Liver (tissue), 9 donors: Measurements from ENCODE around the gene LRRC2. TPM values are rescaled to one million over a fixed set of nuclear protein-coding genes. Genes with fewer than 3 reads are reported as not detected.

Source experiments
- DNase-seq: peaks from one replicate; pipeline ENCODE4 v3.0.0-alpha.2; 2017; ENCODE audit warnings: low spot score
- H3K27ac ChIP-seq, 2 donors: one replicate each; pipeline ENCODE4 v1.7.0; 2013; ENCODE audit warnings: inconsistent platforms in 2 of 2, low read length in 2 of 2, control low read depth in 1 of 2, low read depth in 1 of 2, mild to moderate bottlenecking in 1 of 2
- H3K27me3 ChIP-seq, 4 donors: one replicate each; pipeline versions ENCODE4 v1.6.1 to v1.7.0; 2013; ENCODE audit warnings: low read length in 3 of 4, inconsistent platforms in 1 of 4, mild to moderate bottlenecking in 1 of 4, moderate library complexity in 1 of 4; ENCODE audit not compliant: control insufficient read depth in 4 of 4, insufficient read depth in 4 of 4
- H3K36me3 ChIP-seq, 4 donors: one replicate each; pipeline versions ENCODE4 v1.6.1 to v1.7.0; 2013; ENCODE audit warnings: low read length in 3 of 4, mild to moderate bottlenecking in 3 of 4, low read depth in 1 of 4, moderate library complexity in 1 of 4; ENCODE audit not compliant: control insufficient read depth in 4 of 4, insufficient read depth in 3 of 4
- H3K4me1 ChIP-seq, 4 donors: one replicate each; pipeline versions ENCODE4 v1.6.1 to v1.7.0; 2013; ENCODE audit warnings: low read length in 3 of 4, mild to moderate bottlenecking in 3 of 4, moderate library complexity in 1 of 4; ENCODE audit not compliant: control insufficient read depth in 4 of 4, insufficient read depth in 4 of 4
- H3K4me3 ChIP-seq, 3 donors: one replicate each; pipeline versions ENCODE4 v1.6.1 to v1.7.0; 2013; ENCODE audit warnings: low read length in 3 of 3, control low read depth in 1 of 3, low read depth in 1 of 3, mild to moderate bottlenecking in 1 of 3
- H3K9ac ChIP-seq, 2 donors: one replicate each; pipeline ENCODE4 v1.7.0; 2013; ENCODE audit warnings: low read length in 2 of 2, mild to moderate bottlenecking in 2 of 2, moderate library complexity in 2 of 2, control low read depth in 1 of 2, low read depth in 1 of 2
- H3K9me3 ChIP-seq, 4 donors: one replicate each; pipeline versions ENCODE4 v1.6.1 to v1.7.0; 2013; ENCODE audit warnings: low read length in 3 of 4; ENCODE audit not compliant: control insufficient read depth in 4 of 4
- EGR1 ChIP-seq, 2 donors: IDR thresholded peaks; 2 replicates each; pipeline ENCODE4 v1.6.1; 2016 to 2018; ENCODE audit warnings: antibody characterized with exemption in 2 of 2, low read depth in 2 of 2
- FOXA1 ChIP-seq: IDR thresholded peaks from 2 replicates; pipeline ENCODE4 v1.6.1; 2016; ENCODE audit warnings: antibody characterized with exemption
- FOXA2 ChIP-seq: IDR thresholded peaks from 2 replicates; pipeline ENCODE4 v1.6.1; 2016; ENCODE audit warnings: antibody characterized with exemption
- GABPA ChIP-seq, 2 donors: IDR thresholded peaks in 1 of 2; conservative IDR thresholded peaks in 1 of 2; 2 replicates each; pipeline ENCODE4 v1.6.1; 2016; ENCODE audit warnings: antibody characterized with exemption in 2 of 2, mild to moderate bottlenecking in 1 of 2, moderate library complexity in 1 of 2
- HNF4A ChIP-seq, 2 donors: conservative IDR thresholded peaks; 2 replicates each; pipeline ENCODE4 v1.6.1; 2016; ENCODE audit warnings: antibody characterized with exemption in 2 of 2, mild to moderate bottlenecking in 2 of 2
- HNF4G ChIP-seq: IDR thresholded peaks from 2 replicates; pipeline ENCODE4 v1.6.1; 2016; ENCODE audit warnings: antibody characterized with exemption
- JUND ChIP-seq, 2 donors: IDR thresholded peaks; 2 replicates each; pipeline ENCODE4 v1.6.1; 2016; ENCODE audit warnings: antibody characterized with exemption in 2 of 2
- NR2F2 ChIP-seq: IDR thresholded peaks from 2 replicates; pipeline ENCODE4 v1.6.1; 2016; ENCODE audit warnings: antibody characterized with exemption
- RAD21 ChIP-seq, 2 donors: IDR thresholded peaks; 2 replicates each; pipeline ENCODE4 v1.6.1; 2016; ENCODE audit warnings: antibody characterized with exemption in 2 of 2, mild to moderate bottlenecking in 2 of 2
- RXRA ChIP-seq, 2 donors: IDR thresholded peaks; 2 replicates each; pipeline ENCODE4 v1.6.1; 2017 to 2018; ENCODE audit warnings: antibody characterized with exemption in 2 of 2, mild to moderate bottlenecking in 1 of 2
- SP1 ChIP-seq: IDR thresholded peaks from 2 replicates; pipeline ENCODE4 v1.6.1; 2018; ENCODE audit warnings: antibody characterized with exemption, mild to moderate bottlenecking
- TAF1 ChIP-seq: conservative IDR thresholded peaks from 2 replicates; pipeline ENCODE4 v1.6.1; 2016; ENCODE audit warnings: antibody characterized with exemption, mild to moderate bottlenecking
- YY1 ChIP-seq: IDR thresholded peaks from 2 replicates; pipeline ENCODE4 v1.6.1; 2016; ENCODE audit warnings: antibody characterized with exemption, mild to moderate bottlenecking
- WGBS: extraction: QIAGEN DNeasy Blood & Tissue Kit; methylation state at CpG from one replicate; pipeline ENCODE4 v1.1.7; 2013; 5-methylcytosine and 5-hydroxymethylcytosine counted together
- polyA plus RNA-seq, 2 donors: library from polyadenylated mRNA; stranded (reverse) in 1 of 2; unstranded in 1 of 2; fragments of 200-250 nt in 1 of 2; fragments of >200 nt in 1 of 2; fragmentation: Nextera tagmentation in 1 of 2; extraction: Ambion mirVana in 1 of 2; gene quantifications; one replicate each; pipeline versions ENCODE4 v1.2.1 to v1.2.3, GENCODE V29; 2013 to 2015
- total RNA-seq, 2 donors: library from RNA; depleted of rRNA; stranded (reverse); fragments of >200 nt; gene quantifications; one replicate each; pipeline ENCODE4 v1.2.3, GENCODE V29; 2014
- TF ChIP-seq, protein P1 (sequence below): fragments of 150-350 bp; IDR thresholded peaks from 2 replicates; pipeline ENCODE4 v1.5.1; 2017; ENCODE audit warnings: improper control_type of control experiment, low read depth, low read length; ENCODE audit not compliant: missing input control
- TF ChIP-seq, protein P2 (sequence below): IDR thresholded peaks from 2 replicates; pipeline ENCODE4 v1.6.1; 2016; ENCODE audit warnings: antibody characterized with exemption
- TF ChIP-seq, protein P3 (sequence below): IDR thresholded peaks from 2 replicates; pipeline ENCODE4 v1.6.1; 2016; ENCODE audit warnings: antibody characterized with exemption
- TF ChIP-seq, protein P4 (sequence below): IDR thresholded peaks from 2 replicates; pipeline ENCODE4 v1.6.1; 2016; ENCODE audit warnings: antibody characterized with exemption
- TF ChIP-seq, protein P5 (sequence below): IDR thresholded peaks from 2 replicates; pipeline ENCODE4 v1.6.1; 2016; ENCODE audit warnings: antibody characterized with exemption, mild to moderate bottlenecking
- donor health status: healthy.
- donor health status: healthy.
- donor health status: healthy.
- donor health status: healthy.
- donor health status: healthy.

Gene LRRC2
- total and polyA plus RNA-seq, 4 donors, result 0.93 to 7.6 (median 4.2) TPM

DNA sequence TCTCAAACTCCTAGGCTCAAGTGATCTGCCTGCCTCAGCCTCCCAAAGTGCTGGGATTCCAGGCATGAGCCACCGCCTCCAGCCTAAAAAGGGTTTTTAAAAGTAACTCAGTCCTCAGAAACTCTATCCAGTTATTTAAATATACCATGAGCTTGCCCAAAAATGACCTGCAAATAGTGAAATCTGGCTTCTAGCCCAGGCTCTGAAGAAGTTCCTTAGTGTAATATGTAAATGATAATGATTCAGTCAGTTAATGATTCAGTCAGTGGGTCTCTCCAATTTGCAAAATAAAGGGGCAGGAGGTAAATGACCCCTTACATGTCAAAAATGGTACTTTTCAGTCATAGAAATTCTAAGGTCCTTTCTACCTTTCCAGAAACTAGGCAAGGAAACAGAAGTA lies 28.8 kb downstream of the LRRC2 start:
- no peak for TF ChIP-seq RAD21 (IDR thresholded peaks at IDR 0.05)
- no peak for TF ChIP-seq YY1
- TF ChIP-seq GABPA (IDR thresholded peaks at IDR 0.05 in 1 of 2, conservative IDR thresholded peaks at IDR 0.05 in 1 of 2), result no peak
- TF ChIP-seq FOXA1, result no peak
- TF ChIP-seq FOXA2, result no peak
- no peak for TF ChIP-seq NR2F2
- TF ChIP-seq, protein P1, sequence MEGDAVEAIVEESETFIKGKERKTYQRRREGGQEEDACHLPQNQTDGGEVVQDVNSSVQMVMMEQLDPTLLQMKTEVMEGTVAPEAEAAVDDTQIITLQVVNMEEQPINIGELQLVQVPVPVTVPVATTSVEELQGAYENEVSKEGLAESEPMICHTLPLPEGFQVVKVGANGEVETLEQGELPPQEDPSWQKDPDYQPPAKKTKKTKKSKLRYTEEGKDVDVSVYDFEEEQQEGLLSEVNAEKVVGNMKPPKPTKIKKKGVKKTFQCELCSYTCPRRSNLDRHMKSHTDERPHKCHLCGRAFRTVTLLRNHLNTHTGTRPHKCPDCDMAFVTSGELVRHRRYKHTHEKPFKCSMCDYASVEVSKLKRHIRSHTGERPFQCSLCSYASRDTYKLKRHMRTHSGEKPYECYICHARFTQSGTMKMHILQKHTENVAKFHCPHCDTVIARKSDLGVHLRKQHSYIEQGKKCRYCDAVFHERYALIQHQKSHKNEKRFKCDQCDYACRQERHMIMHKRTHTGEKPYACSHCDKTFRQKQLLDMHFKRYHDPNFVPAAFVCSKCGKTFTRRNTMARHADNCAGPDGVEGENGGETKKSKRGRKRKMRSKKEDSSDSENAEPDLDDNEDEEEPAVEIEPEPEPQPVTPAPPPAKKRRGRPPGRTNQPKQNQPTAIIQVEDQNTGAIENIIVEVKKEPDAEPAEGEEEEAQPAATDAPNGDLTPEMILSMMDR, result no peak
- TF ChIP-seq, protein P2, sequence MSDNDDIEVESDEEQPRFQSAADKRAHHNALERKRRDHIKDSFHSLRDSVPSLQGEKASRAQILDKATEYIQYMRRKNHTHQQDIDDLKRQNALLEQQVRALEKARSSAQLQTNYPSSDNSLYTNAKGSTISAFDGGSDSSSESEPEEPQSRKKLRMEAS, result no peak
- no peaks in the 10 kb centered on the region for H3K9me3 ChIP-seq
- peaks cover 0 to 2% (median 0%) of the 10 kb centered on the region in 4 donors for H3K36me3 ChIP-seq
- 85% methylated on average over 1 of the region's 1 CpG for WGBS
- no peak overlapping the region for H3K9ac ChIP-seq
- no peak overlapping the region for H3K4me3 ChIP-seq
- peaks cover 0 to 9% (median 4%) of the 10 kb centered on the region in 4 donors for H3K4me1 ChIP-seq
- no peak overlapping the region for H3K27ac ChIP-seq
- DNase-seq, result no peak
- no peaks in the 10 kb centered on the region for H3K27me3 ChIP-seq

DNA sequence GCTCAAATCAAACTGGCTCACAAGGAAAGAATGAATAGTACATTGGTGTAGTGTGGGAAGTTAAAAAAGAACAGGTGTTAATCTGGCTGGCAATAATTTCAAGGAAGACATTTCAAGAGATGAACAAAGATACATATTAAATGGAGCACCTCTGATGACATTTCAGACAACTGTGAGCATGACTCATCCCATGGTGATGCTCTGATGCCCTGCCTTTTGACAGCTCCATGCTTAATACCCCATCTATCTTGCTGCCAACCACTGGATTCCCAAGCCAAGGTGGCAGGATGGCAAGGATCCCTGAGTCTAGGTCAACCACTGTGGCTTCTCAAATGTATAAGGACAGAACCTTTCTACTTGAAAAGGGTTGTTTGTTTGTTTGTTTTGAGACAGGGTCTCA lies 29.3 kb downstream of the LRRC2 start:
- DNase-seq, result no peak
- no peaks in the 10 kb centered on the region for H3K9me3 ChIP-seq
- no peak for TF ChIP-seq SP1
- TF ChIP-seq FOXA1, result no peak
- TF ChIP-seq HNF4A (conservative IDR thresholded peaks at IDR 0.05), result no peak
- TF ChIP-seq FOXA2, result no peak
- no peak for TF ChIP-seq JUND (IDR thresholded peaks at IDR 0.05)
- no peak for TF ChIP-seq GABPA (IDR thresholded peaks at IDR 0.05 in 1 of 2, conservative IDR thresholded peaks at IDR 0.05 in 1 of 2)
- TF ChIP-seq RXRA (IDR thresholded peaks at IDR 0.05), result no peak
- TF ChIP-seq, protein P2, result no peak
- no peak for TF ChIP-seq NR2F2
- TF ChIP-seq, protein P1, result no peak
- no peak for TF ChIP-seq HNF4G
- TF ChIP-seq TAF1, result no peak
- no peak for TF ChIP-seq EGR1 (IDR thresholded peaks at IDR 0.05; ENCODE audit: low read depth in 2 of 2)
- no peak for TF ChIP-seq RAD21 (IDR thresholded peaks at IDR 0.05)
- TF ChIP-seq, protein P3, sequence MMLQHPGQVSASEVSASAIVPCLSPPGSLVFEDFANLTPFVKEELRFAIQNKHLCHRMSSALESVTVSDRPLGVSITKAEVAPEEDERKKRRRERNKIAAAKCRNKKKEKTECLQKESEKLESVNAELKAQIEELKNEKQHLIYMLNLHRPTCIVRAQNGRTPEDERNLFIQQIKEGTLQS, result no peak
- TF ChIP-seq, protein P4, sequence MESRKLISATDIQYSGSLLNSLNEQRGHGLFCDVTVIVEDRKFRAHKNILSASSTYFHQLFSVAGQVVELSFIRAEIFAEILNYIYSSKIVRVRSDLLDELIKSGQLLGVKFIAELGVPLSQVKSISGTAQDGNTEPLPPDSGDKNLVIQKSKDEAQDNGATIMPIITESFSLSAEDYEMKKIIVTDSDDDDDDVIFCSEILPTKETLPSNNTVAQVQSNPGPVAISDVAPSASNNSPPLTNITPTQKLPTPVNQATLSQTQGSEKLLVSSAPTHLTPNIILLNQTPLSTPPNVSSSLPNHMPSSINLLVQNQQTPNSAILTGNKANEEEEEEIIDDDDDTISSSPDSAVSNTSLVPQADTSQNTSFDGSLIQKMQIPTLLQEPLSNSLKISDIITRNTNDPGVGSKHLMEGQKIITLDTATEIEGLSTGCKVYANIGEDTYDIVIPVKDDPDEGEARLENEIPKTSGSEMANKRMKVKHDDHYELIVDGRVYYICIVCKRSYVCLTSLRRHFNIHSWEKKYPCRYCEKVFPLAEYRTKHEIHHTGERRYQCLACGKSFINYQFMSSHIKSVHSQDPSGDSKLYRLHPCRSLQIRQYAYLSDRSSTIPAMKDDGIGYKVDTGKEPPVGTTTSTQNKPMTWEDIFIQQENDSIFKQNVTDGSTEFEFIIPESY, result no peak
- TF ChIP-seq, protein P5, sequence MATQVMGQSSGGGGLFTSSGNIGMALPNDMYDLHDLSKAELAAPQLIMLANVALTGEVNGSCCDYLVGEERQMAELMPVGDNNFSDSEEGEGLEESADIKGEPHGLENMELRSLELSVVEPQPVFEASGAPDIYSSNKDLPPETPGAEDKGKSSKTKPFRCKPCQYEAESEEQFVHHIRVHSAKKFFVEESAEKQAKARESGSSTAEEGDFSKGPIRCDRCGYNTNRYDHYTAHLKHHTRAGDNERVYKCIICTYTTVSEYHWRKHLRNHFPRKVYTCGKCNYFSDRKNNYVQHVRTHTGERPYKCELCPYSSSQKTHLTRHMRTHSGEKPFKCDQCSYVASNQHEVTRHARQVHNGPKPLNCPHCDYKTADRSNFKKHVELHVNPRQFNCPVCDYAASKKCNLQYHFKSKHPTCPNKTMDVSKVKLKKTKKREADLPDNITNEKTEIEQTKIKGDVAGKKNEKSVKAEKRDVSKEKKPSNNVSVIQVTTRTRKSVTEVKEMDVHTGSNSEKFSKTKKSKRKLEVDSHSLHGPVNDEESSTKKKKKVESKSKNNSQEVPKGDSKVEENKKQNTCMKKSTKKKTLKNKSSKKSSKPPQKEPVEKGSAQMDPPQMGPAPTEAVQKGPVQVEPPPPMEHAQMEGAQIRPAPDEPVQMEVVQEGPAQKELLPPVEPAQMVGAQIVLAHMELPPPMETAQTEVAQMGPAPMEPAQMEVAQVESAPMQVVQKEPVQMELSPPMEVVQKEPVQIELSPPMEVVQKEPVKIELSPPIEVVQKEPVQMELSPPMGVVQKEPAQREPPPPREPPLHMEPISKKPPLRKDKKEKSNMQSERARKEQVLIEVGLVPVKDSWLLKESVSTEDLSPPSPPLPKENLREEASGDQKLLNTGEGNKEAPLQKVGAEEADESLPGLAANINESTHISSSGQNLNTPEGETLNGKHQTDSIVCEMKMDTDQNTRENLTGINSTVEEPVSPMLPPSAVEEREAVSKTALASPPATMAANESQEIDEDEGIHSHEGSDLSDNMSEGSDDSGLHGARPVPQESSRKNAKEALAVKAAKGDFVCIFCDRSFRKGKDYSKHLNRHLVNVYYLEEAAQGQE, result no peak
- TF ChIP-seq YY1, result no peak

More for the DNA sequence above, 29.3 kb downstream of the LRRC2 start:
- H3K4me1 ChIP-seq, result peaks cover 0 to 9% (median 4%) of the 10 kb centered on the region in 4 donors
- H3K4me3 ChIP-seq, result no peak overlapping the region
- no peak overlapping the region for H3K9ac ChIP-seq
- H3K36me3 ChIP-seq, result peaks cover 0 to 1% (median 0%) of the 10 kb centered on the region in 4 donors
- H3K27me3 ChIP-seq, result no peaks in the 10 kb centered on the region
- no peak overlapping the region for H3K27ac ChIP-seq
